Ishikawa (cell line): ENCODE measurements around the gene MAGEB17.

Source experiments
- CEBPB ChIP-seq: IDR thresholded peaks from 2 replicates; pipeline ENCODE4 v1.6.1; 2012
- CREB1 ChIP-seq: IDR thresholded peaks from 2 replicates; pipeline ENCODE4 v1.6.1; 2012; ENCODE audit warnings: low read depth
- EGR1 ChIP-seq: IDR thresholded peaks from 2 replicates; pipeline ENCODE4 v1.6.1; 2012
- EP300 ChIP-seq: IDR thresholded peaks from 2 replicates; pipeline ENCODE4 v1.6.1; 2012; ENCODE audit warnings: borderline replicate concordance
- FOXM1 ChIP-seq: IDR thresholded peaks from 2 replicates; pipeline ENCODE4 v1.6.1; 2012; ENCODE audit warnings: low read depth, borderline replicate concordance
- NFIC ChIP-seq: IDR thresholded peaks from 2 replicates; pipeline ENCODE4 v1.6.1; 2012
- RAD21 ChIP-seq: IDR thresholded peaks from 2 replicates; pipeline ENCODE4 v1.6.1; 2012; ENCODE audit warnings: low read depth
- TAF1 ChIP-seq: IDR thresholded peaks from 2 replicates; pipeline ENCODE4 v1.6.1; 2012; ENCODE audit warnings: low read depth, mild to moderate bottlenecking
- TCF12 ChIP-seq: IDR thresholded peaks from 2 replicates; pipeline ENCODE4 v1.6.1; 2012; ENCODE audit warnings: low read depth
- TEAD4 ChIP-seq: IDR thresholded peaks from 2 replicates; pipeline ENCODE4 v1.6.1; 2012
- YY1 ChIP-seq: IDR thresholded peaks from 2 replicates; pipeline ENCODE4 v1.6.1; 2012; ENCODE audit warnings: low read depth
- ZBTB7A ChIP-seq: IDR thresholded peaks from 2 replicates; pipeline ENCODE4 v1.6.1; 2012; ENCODE audit warnings: low read depth
- TF ChIP-seq, protein P1 (sequence below): IDR thresholded peaks from 2 replicates; pipeline ENCODE4 v1.6.1; 2012; ENCODE audit warnings: low read depth, mild to moderate bottlenecking
- TF ChIP-seq, protein P2 (sequence below): IDR thresholded peaks from 2 replicates; pipeline ENCODE4 v1.6.1; 2012
- TF ChIP-seq, protein P3 (sequence below): IDR thresholded peaks from 2 replicates; pipeline ENCODE4 v1.6.1; 2012

MAGEB17 gene

DNA sequence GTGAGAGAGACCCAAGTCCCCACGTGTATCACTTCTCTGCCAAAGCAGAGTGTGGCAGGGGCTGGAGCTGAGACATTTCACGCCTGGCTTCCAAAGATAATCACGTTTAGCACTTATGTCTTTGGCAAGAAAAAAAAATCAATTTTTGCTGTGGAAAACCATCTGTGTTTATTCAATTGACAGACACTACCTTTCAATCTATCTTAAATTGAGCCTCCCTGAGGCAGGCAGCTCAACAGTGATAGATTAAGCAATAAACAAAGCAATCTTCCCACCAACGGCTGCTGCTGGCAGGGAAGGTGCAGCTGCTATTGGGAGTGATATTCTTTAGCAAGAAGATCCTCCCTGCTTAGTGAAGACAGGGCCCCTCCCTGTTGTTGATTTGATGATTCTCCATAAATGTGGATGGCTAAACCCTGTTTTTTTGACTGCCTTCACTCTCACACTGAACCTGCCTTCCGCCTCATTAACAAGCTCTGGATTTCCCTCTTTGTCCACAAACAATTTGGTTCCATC lies 11.6 kb upstream of the MAGEB17 start:
- no peak for TF ChIP-seq TAF1
- TF ChIP-seq, protein P1, sequence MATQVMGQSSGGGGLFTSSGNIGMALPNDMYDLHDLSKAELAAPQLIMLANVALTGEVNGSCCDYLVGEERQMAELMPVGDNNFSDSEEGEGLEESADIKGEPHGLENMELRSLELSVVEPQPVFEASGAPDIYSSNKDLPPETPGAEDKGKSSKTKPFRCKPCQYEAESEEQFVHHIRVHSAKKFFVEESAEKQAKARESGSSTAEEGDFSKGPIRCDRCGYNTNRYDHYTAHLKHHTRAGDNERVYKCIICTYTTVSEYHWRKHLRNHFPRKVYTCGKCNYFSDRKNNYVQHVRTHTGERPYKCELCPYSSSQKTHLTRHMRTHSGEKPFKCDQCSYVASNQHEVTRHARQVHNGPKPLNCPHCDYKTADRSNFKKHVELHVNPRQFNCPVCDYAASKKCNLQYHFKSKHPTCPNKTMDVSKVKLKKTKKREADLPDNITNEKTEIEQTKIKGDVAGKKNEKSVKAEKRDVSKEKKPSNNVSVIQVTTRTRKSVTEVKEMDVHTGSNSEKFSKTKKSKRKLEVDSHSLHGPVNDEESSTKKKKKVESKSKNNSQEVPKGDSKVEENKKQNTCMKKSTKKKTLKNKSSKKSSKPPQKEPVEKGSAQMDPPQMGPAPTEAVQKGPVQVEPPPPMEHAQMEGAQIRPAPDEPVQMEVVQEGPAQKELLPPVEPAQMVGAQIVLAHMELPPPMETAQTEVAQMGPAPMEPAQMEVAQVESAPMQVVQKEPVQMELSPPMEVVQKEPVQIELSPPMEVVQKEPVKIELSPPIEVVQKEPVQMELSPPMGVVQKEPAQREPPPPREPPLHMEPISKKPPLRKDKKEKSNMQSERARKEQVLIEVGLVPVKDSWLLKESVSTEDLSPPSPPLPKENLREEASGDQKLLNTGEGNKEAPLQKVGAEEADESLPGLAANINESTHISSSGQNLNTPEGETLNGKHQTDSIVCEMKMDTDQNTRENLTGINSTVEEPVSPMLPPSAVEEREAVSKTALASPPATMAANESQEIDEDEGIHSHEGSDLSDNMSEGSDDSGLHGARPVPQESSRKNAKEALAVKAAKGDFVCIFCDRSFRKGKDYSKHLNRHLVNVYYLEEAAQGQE = no peak
- no peak for TF ChIP-seq ZBTB7A

DNA sequence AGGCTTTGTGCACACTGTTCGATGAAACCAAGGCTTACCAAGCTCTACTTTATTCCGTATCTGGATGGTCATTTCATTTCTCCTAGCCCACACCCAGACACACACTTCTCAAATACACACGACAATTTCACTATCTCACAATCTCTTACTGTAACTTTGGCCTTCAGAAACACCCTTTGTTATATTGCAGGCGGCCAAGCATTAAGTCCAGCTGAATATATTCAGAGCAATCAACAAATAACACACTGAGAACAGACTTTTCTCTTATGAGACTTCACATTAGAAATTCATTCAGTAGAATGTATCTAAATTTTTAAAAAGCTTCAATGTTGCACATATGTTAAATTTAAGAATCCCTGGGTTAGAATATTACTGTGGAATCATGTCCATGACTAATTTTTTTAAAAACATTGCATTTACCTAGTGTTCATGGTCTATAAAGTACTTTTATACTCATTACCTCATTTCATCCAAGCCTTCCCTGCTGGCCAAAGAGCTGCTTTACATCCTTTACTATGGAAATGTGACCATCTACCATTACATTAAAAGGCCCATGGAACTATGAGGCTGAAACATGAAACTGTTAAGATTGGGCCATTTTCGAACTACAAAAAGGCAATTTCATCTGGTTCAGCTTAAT lies 10.5 kb upstream of the MAGEB17 start:
- TF ChIP-seq, protein P1 = no peak
- TF ChIP-seq TCF12 (no peak), EP300 (no peak), CEBPB (no peak), TEAD4 (no peak), YY1 (no peak), TAF1 (no peak), NFIC (no peak), EGR1 (no peak)
- TF ChIP-seq, protein P2, sequence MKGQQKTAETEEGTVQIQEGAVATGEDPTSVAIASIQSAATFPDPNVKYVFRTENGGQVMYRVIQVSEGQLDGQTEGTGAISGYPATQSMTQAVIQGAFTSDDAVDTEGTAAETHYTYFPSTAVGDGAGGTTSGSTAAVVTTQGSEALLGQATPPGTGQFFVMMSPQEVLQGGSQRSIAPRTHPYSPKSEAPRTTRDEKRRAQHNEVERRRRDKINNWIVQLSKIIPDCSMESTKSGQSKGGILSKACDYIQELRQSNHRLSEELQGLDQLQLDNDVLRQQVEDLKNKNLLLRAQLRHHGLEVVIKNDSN = no peak

DNA sequence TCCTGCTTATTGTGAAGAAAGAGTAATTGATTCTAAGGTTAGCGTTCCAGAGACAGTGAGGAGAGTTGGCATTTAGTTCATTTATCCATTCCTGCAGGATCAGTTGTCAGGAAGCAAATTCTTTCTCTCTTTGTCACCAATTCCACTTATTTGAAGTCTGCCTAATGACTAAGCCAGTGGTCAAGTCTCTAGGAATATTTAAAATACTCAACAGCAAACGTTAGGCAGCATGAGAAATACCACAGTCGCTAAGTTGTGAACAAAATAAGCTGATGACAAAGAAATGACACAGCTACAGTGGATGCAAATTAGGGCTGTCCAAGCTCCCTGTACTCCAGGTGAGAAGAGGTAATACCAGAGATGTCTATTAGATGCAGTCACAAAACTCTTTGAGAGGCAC lies 6.6 kb upstream of the MAGEB17 start:
- TF ChIP-seq NFIC (peak; percentile 10; the same call in 1 of the 2 replicates), TEAD4 (peak; percentile 49), ZBTB7A (no peak), YY1 (no peak)
- TF ChIP-seq, protein P2 = no peak

DNA sequence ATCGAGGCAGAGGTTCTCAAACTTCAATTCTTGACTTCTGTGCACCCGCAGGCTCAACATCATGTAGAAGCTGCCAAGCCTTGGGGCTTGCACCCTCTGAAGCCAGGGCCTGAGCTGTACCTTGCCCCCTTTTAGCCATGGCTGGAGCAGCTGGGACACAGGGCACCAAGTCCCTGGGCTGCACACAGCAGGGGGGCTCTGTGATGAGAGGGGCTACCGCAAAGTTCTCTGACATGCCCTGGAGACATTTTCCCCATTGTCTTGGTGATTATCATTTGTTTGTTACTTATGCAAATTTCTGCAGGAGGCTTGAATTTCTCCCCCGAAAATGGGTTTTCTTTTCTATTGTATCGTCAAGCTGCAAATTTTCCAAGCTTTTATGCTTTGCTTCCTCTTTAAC lies 4.9 kb upstream of the MAGEB17 start:
- TF ChIP-seq CEBPB (no peak), TCF12 (no peak), EGR1 (no peak), FOXM1 (no peak), TAF1 (no peak)
- TF ChIP-seq, protein P1 = no peak
- TF ChIP-seq, protein P3, sequence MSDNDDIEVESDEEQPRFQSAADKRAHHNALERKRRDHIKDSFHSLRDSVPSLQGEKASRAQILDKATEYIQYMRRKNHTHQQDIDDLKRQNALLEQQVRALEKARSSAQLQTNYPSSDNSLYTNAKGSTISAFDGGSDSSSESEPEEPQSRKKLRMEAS = no peak

DNA sequence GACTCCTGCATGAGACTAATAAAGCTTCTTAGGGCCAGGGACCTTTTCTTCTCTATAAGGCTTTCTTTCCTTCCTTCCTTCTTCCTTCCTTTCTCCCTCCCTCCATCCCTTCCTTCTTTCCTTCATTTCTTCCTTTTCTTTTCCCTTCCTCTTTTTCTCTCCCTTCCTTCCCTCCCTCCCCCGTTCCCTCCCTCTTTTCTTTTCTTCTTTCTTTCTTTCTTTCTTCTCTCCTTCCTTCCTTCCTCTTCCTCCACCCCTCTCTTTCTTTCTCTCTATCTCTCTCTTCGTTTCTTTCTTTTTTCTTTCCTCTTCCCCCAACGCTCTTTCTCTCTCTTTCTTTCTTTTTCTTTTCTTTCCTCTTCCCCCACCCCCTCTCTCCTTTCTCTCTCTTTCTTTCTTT lies 2.5 kb upstream of the MAGEB17 start:
- no peak for TF ChIP-seq TEAD4
- TF ChIP-seq CEBPB = no peak
- TF ChIP-seq, protein P3 = no peak
- no peak for TF ChIP-seq CREB1
- TF ChIP-seq TCF12 = no peak
- no peak for TF ChIP-seq RAD21
- TF ChIP-seq YY1 = no peak
- TF ChIP-seq, protein P2 = no peak
- no peak for TF ChIP-seq EGR1
- no peak for TF ChIP-seq FOXM1
- TF ChIP-seq EP300 = no peak
- TF ChIP-seq, protein P1 = no peak
- TF ChIP-seq NFIC = no peak
- no peak for TF ChIP-seq TAF1
- TF ChIP-seq ZBTB7A = no peak
